ENCODE measurements around the gene RNF149.
A peak's percentile ranks its signal among the peaks of the same experiment; 100 is the strongest.

The RNF149 gene

DNA sequence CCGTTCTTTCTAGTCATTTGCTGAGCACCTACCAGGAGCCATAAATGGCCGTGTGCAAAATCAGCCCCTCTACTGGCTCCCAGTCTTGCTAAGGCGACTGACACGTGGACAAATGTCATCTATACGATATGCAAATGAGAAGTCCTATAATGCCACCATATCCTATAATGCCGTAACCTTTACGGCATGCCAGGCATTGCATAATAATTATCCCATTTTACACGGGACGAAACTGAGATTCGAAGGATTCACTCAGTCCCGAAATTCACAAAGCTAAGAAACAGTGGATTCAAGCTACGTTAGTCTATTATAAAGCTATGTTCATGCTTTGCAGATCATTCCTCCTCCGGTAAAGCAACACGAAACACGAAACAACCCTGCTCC is 34.1 kb upstream of the RNF149 start:
- H2AFZ ChIP-seq (ENCODE audit: low read depth), result no peak overlapping the region
- H3K9ac ChIP-seq, result no peak overlapping the region
- no peaks in the 10 kb centered on the region for H4K20me1 ChIP-seq (ENCODE audit: insufficient read depth)
- H3K4me1 ChIP-seq (ENCODE audit: low read depth, poor library complexity, severe bottlenecking), result no peaks in the 10 kb centered on the region
- no peaks in the 10 kb centered on the region for H3K27me3 ChIP-seq (ENCODE audit: insufficient read depth, low read depth)
- no peak overlapping the region for H3K4me3 ChIP-seq (IDR thresholded peaks at IDR 0.05; ENCODE audit: insufficient read depth, low read depth, low read length)
- no peaks in the 10 kb centered on the region for H3K36me3 ChIP-seq (ENCODE audit: insufficient read depth)
- H3K4me2 ChIP-seq, result no peak overlapping the region
- TF ChIP-seq CTCF (conservative IDR thresholded peaks at IDR 0.05; ENCODE audit: low read depth, low read length), result no peak
- H3K27ac ChIP-seq, result no peak overlapping the region
- no peaks in the 10 kb centered on the region for H3K79me2 ChIP-seq (ENCODE audit: insufficient read depth, low read depth)

DNA sequence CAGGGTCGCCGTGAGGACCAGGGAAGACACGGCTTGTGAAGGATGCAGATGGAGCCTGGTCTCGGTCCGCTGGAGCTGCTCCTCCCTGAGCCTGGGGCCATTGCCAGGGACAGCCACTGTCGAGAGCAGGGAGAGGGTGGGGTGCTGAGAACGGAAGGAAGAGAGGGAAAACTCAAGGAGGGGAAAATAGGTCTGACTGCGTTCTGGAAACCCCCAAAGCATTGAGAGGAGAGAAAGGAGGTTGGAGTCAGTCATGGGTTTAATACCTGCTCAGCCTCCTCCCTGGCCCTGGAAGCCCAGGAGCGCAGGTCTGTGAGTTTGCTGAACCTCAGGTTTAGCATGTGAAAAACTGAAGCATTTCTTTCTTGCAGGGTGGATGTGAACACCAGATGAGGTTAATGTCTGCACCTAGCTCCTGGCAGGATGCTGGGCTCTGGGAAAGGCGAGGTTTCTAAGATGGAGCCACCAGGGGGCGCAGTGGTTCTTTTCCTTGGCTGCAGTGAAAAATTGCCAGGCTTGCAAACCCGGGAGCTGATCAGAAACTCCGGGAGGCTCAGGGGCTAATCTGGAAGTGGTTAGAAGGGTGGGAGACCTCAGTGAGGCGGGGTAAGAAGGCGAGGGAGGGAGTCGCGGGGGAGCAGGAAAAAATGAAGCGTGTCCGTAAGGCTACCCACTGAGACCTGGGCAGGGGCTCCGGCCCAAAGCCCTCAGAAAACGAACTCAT is 33.6 kb upstream of the RNF149 start:
- no peaks in the 10 kb centered on the region for H4K20me1 ChIP-seq (ENCODE audit: insufficient read depth)
- peak; percentile 88 for TF ChIP-seq CTCF (conservative IDR thresholded peaks at IDR 0.05; ENCODE audit: low read depth, low read length)
- H3K4me2 ChIP-seq, result no peak overlapping the region
- H3K36me3 ChIP-seq (ENCODE audit: insufficient read depth), result no peaks in the 10 kb centered on the region
- H2AFZ ChIP-seq (ENCODE audit: low read depth), result no peak overlapping the region
- H3K9ac ChIP-seq, result no peak overlapping the region
- no peaks in the 10 kb centered on the region for H3K79me2 ChIP-seq (ENCODE audit: insufficient read depth, low read depth)
- no peaks in the 10 kb centered on the region for H3K4me1 ChIP-seq (ENCODE audit: low read depth, poor library complexity, severe bottlenecking)
- no peak overlapping the region for H3K4me3 ChIP-seq (IDR thresholded peaks at IDR 0.05; ENCODE audit: insufficient read depth, low read depth, low read length)
- H3K27me3 ChIP-seq (ENCODE audit: insufficient read depth, low read depth), result no peaks in the 10 kb centered on the region
- no peak overlapping the region for H3K27ac ChIP-seq

- no peaks in the 10 kb centered on the region for H3K36me3 ChIP-seq (ENCODE audit: insufficient read depth)
- no peaks in the 10 kb centered on the region for H4K20me1 ChIP-seq (ENCODE audit: insufficient read depth)
- H3K27me3 ChIP-seq (ENCODE audit: insufficient read depth, low read depth), result no peaks in the 10 kb centered on the region
- H3K4me2 ChIP-seq, result no peak overlapping the region
- H3K9ac ChIP-seq, result no peak overlapping the region
- H3K4me3 ChIP-seq (IDR thresholded peaks at IDR 0.05; ENCODE audit: insufficient read depth, low read depth, low read length), result no peak overlapping the region
- no peaks in the 10 kb centered on the region for H3K4me1 ChIP-seq (ENCODE audit: low read depth, poor library complexity, severe bottlenecking)
- H3K79me2 ChIP-seq (ENCODE audit: insufficient read depth, low read depth), result no peaks in the 10 kb centered on the region
- H2AFZ ChIP-seq (ENCODE audit: low read depth), result no peak overlapping the region; the same call in 1 of the 2 replicates
- no peak overlapping the region for H3K27ac ChIP-seq
- no peak for TF ChIP-seq CTCF (conservative IDR thresholded peaks at IDR 0.05; ENCODE audit: low read depth, low read length)
These were observed 32.9 kb upstream of the RNF149 start for GRCh38 chr2:101341421-101341820.

DNA sequence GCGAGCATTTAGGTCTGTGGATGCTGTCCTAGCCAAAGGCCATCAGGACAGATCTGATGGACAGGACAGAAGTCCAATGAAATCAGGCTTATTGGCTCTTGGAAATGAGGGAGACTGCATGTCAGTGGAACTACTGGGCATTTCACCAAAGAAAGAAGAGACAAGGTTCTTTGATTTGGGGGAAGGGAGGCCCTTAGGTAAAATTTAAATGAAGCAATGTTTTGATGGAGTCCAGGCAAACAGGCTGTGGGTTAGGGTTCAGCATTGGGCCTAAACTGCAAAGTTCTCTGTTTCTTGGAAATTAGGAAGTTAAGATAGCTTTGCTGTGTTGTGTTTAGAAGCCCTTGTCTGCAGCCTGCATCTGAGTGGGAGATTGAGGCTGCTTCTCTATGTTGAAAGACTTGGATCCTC is 31.6 kb upstream of the RNF149 start:
- Histone ChIP-seq H3K9ac (no peak overlapping the region), H3K36me3 (ENCODE audit: insufficient read depth) (no peaks in the 10 kb centered on the region), H2AFZ (ENCODE audit: low read depth) (no peak overlapping the region), H3K27me3 (ENCODE audit: insufficient read depth, low read depth) (no peaks in the 10 kb centered on the region), H3K4me3 (IDR thresholded peaks at IDR 0.05; ENCODE audit: insufficient read depth, low read depth, low read length) (no peak overlapping the region), H3K4me2 (no peak overlapping the region), H3K79me2 (ENCODE audit: insufficient read depth, low read depth) (no peaks in the 10 kb centered on the region), H3K27ac (no peak overlapping the region), H3K4me1 (ENCODE audit: low read depth, poor library complexity, severe bottlenecking) (no peaks in the 10 kb centered on the region), H4K20me1 (ENCODE audit: insufficient read depth) (no peaks in the 10 kb centered on the region)
- TF ChIP-seq CTCF (conservative IDR thresholded peaks at IDR 0.05; ENCODE audit: low read depth, low read length), result no peak
